ENCODE measurements around the gene CNTRL. TPM values are rescaled to one million over a fixed set of nuclear protein-coding genes. Genes with fewer than 3 reads are reported as not detected.
"Not testable (repeated sequence)": the region's sequence is repeated elsewhere in the genome, so short reads cannot be mapped to it uniquely, and the experiment has no call there.

Gene CNTRL
- total RNA-seq, 1 donor from 2014 or later = 9.2 TPM

DNA sequence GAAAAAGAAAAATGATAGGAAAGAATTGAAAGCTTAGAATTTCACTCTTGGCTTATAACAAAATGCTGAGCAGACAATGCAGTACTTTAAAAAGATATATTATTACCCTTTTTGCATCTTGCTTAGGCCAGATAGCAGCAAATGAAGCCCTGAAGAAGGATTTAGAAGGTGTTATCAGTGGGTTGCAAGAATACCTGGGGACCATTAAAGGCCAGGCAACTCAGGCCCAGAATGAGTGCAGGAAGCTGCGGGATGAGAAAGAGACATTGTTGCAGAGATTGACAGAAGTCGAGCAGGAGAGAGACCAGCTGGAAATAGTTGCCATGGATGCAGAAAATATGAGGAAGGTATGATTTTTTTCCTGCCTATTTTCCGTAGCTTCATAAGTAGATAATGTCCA is 50.8 kb downstream of the CNTRL start:
- TF ChIP-seq, protein P1, sequence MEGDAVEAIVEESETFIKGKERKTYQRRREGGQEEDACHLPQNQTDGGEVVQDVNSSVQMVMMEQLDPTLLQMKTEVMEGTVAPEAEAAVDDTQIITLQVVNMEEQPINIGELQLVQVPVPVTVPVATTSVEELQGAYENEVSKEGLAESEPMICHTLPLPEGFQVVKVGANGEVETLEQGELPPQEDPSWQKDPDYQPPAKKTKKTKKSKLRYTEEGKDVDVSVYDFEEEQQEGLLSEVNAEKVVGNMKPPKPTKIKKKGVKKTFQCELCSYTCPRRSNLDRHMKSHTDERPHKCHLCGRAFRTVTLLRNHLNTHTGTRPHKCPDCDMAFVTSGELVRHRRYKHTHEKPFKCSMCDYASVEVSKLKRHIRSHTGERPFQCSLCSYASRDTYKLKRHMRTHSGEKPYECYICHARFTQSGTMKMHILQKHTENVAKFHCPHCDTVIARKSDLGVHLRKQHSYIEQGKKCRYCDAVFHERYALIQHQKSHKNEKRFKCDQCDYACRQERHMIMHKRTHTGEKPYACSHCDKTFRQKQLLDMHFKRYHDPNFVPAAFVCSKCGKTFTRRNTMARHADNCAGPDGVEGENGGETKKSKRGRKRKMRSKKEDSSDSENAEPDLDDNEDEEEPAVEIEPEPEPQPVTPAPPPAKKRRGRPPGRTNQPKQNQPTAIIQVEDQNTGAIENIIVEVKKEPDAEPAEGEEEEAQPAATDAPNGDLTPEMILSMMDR (conservative IDR thresholded peaks at IDR 0.05; ENCODE audit: low read depth, low read length) = no peak
- no peak overlapping the region for H3K4me3 ChIP-seq (ENCODE audit: low read depth, low read length)
- DNase-seq (ENCODE audit: low read depth) = no peak

DNA sequence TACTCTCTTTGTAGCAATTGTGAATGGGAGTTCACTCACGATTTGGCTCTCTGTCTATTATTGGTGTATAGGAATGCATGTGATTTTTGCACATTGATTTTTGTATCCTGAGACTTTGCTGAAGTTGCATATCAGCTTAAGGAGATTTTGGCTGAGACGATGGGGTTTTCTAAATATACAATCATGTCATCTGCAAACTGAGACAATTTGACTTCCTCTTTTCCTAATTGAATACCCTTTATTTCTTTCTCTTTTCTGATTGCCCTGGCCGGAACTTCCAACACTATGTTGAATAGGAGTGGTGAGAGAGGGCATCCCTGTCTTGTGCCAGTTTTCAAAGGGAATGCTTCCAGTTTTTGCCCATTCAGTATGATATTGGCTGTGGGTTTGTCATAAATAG is 54.6 kb downstream of the CNTRL start:
- not testable (repeated sequence) for DNase-seq (ENCODE audit: low read depth); H3K4me3 ChIP-seq (ENCODE audit: low read depth, low read length)

DNA sequence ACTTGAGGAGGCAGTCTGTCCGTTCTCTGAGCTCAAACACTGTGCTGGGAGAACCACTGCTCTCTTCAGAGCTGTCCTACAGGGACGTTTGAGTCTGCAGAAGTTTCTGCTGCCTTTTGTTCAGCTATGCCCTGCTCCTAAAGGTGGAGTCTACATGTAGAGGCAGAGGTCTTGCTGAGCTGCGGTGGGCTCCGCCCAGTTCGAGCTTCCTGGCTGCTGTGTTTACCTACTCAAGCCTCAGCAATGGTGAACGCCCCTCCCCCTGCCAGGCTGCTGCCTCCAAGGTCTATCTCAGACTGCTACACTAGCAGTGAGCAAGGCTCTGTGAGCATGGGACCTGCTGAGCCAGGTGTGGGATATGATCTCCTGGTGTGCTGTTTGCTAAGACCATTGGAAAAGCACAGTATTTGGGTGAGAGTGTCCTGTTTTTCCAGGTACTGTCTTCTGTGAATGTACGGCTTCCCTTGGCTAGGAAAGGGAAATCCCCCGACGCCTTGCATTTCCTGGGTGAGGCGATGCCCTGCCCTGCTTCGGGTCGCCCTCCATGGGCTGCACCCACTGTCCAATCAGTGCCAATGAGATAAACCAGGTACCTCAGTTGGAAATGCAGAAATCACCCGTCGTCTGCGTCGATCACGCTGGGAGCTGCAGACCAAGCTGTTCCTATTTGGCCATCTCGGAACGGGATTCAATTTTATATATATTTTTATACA is 58.5 kb downstream of the CNTRL start:
- TF ChIP-seq, protein P1 (conservative IDR thresholded peaks at IDR 0.05; ENCODE audit: low read depth, low read length) = no peak
- no peak for DNase-seq (ENCODE audit: low read depth)
- H3K4me3 ChIP-seq (ENCODE audit: low read depth, low read length) = no peak overlapping the region

DNA sequence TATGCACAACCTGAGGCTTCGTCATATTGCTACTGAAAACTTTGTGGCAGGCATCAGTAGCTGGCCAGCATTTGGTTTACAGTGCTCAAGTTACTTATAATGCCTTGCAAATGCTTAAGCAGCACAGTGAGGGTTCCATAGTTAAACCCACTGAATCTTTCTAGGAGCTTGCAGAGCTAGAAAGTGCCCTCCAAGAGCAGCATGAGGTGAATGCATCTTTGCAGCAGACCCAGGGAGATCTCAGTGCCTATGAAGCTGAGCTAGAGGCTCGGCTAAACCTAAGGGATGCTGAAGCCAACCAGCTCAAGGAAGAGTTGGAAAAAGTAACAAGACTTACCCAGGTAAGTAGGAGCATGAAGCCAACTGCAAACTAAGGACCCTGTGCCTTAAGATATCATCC is 60.9 kb downstream of the CNTRL start:
- DNase-seq (ENCODE audit: low read depth) = no peak
- TF ChIP-seq, protein P1 (conservative IDR thresholded peaks at IDR 0.05; ENCODE audit: low read depth, low read length) = no peak
- no peak overlapping the region for H3K4me3 ChIP-seq (ENCODE audit: low read depth, low read length)

DNA sequence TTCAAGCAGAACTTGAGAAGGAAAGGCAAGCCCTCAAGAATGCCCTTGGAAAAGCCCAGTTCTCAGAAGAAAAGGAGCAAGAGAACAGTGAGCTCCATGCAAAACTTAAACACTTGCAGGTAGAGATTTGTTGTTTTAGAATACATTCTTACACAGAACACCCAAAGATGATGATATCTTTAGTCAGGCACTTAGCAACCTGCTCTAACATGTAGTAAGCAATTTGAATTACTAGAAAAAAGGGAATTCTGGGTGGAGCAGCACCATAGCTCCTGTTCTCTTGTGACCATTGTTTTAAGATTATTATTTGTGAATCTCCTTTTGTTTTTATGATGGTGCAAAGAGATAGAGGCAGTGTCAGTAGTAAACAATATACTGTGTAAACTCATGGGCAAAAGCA is 63.8 kb downstream of the CNTRL start:
- no peak for DNase-seq (ENCODE audit: low read depth)
- H3K4me3 ChIP-seq (ENCODE audit: low read depth, low read length) = no peak overlapping the region
- TF ChIP-seq, protein P1 (conservative IDR thresholded peaks at IDR 0.05; ENCODE audit: low read depth, low read length) = no peak

DNA sequence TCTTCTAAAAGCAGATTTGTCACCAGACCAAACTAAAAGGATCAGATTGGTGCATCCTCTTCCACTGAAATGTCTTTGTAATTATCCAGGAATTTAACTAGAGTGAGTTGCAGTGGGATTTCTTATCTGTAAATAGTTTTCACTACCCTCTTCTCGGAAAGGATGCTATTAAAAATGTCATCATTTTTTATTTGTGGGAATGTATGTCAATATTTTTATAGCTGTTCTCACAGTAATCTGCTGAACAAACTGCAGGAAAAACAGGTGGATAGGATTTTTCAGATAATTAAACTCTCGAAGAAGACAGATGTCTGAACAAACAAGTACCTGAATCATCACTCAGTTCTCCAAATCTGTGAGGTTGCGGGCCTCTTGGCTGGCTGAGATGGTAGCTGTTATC is 64.2 kb downstream of the CNTRL start:
- H3K4me3 ChIP-seq (ENCODE audit: low read depth, low read length) = no peak overlapping the region
- DNase-seq (ENCODE audit: low read depth) = no peak
- TF ChIP-seq, protein P1 (conservative IDR thresholded peaks at IDR 0.05; ENCODE audit: low read depth, low read length) = no peak

DNA sequence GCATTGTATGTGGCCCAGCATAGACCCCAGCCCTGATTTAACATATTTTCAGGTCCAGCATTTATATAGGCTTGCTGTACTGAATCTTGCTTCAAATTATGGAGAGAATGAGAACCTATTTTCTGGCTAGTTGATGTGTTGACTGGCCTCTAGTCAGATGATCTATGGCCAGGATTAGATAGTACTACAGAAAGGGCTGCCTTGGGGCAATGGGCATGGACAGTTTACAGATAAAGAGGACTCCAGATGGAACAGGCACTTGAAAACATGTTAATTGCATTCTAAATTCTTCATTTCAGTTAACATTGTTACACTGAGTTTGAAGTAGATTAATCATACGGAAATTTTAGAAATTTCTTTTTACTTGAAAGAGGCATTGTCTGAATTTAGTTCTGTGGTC is 65.4 kb downstream of the CNTRL start:
- no peak for DNase-seq (ENCODE audit: low read depth)
- TF ChIP-seq, protein P1 (conservative IDR thresholded peaks at IDR 0.05; ENCODE audit: low read depth, low read length) = no peak
- no peak overlapping the region for H3K4me3 ChIP-seq (ENCODE audit: low read depth, low read length)

All from epithelial cell of proximal tubule (primary cell).